A673 (cell line): ENCODE measurements around the gene U2SURP. TPM values are rescaled to one million over a fixed set of nuclear protein-coding genes. Genes with fewer than 3 reads are reported as not detected.

Experiments
- BruUV-seq: library from RNA; stranded (reverse); fragments of 400-500 nt; replicated peaks from 2 replicates; lab custom pipeline; 2021; lab: Mats Ljungman, UMichigan
- CTCF ChIA-PET: fragments of 300-600 bp; sonication (Branson Sonifier 250); formaldehyde crosslinking; loops from one replicate; lab custom pipeline; 2022; ENCODE audit warnings: antibody characterized with exemption; lab: Charles Lee
- POLR2A ChIA-PET: fragments of 300-600 bp; sonication (Branson Sonifier 250); formaldehyde crosslinking; loops from one replicate; lab custom pipeline; 2022; ENCODE audit warnings: antibody characterized with exemption; ENCODE audit not compliant: low non-redundant PET; lab: Charles Lee
- DNase-seq: peaks from one replicate; pipeline ENCODE4 v3.0.0-alpha.2; 2015; ENCODE audit warnings: low spot score
- H3K27ac ChIP-seq: fragments of 200-600 bp; sonication (generic); 2 replicates; pipeline ENCODE4 v1.5.1; 2016; ENCODE audit warnings: mixed run types, low read depth, mild to moderate bottlenecking, mixed read lengths, antibody characterized with exemption, low read length; ENCODE audit not compliant: poor library complexity, severe bottlenecking
- H3K27me3 ChIP-seq: fragments of 200-600 bp; sonication (generic); replicated peaks from 2 replicates; pipeline ENCODE4 v1.6.1; 2017; ENCODE audit warnings: mixed run types, low read depth, mild to moderate bottlenecking, mixed read lengths, antibody characterized with exemption, low read length; ENCODE audit not compliant: insufficient read depth, poor library complexity
- H3K36me3 ChIP-seq: fragments of 200-600 bp; sonication (generic); 2 replicates; pipeline ENCODE4 v1.6.1; 2016; ENCODE audit warnings: mixed run types, mild to moderate bottlenecking, mixed read lengths, antibody characterized with exemption, low read length; ENCODE audit not compliant: insufficient read depth, poor library complexity, severe bottlenecking
- H3K4me1 ChIP-seq: fragments of 200-600 bp; sonication (generic); 2 replicates; pipeline ENCODE4 v1.6.1; 2017; ENCODE audit warnings: mixed run types, mild to moderate bottlenecking, mixed read lengths, antibody characterized with exemption, low read length; ENCODE audit not compliant: insufficient read depth, poor library complexity, severe bottlenecking
- H3K4me3 ChIP-seq: fragments of 200-600 bp; sonication (generic); 2 replicates; pipeline ENCODE4 v1.5.1; 2016; ENCODE audit warnings: low read depth, mixed run types, mild to moderate bottlenecking, mixed read lengths, low read length; ENCODE audit not compliant: poor library complexity, severe bottlenecking
- H3K9me3 ChIP-seq: fragments of 200-600 bp; sonication (generic); 2 replicates; pipeline ENCODE4 v1.6.1; 2016; ENCODE audit warnings: mixed run types, low read depth, mild to moderate bottlenecking, mixed read lengths, antibody characterized with exemption, low read length; ENCODE audit not compliant: poor library complexity, severe bottlenecking
- CTCF ChIP-seq: fragments of 300-800, 200-600 bp; sonication (generic); conservative IDR thresholded peaks from 2 replicates; pipeline ENCODE4 v1.5.1; 2017; ENCODE audit warnings: low read depth, mild to moderate bottlenecking, antibody characterized with exemption, low read length, moderate library complexity, mixed read lengths
- EZH2 ChIP-seq: fragments of 200-600 bp; sonication (generic); IDR thresholded peaks from 2 replicates; pipeline ENCODE4 v1.6.1; 2017; ENCODE audit warnings: borderline replicate concordance, low read depth, mild to moderate bottlenecking, mixed read lengths, antibody characterized with exemption, low read length; ENCODE audit not compliant: poor library complexity, severe bottlenecking
- intact Hi-C: fragments of 100-400 bp; cut with micrococcal nuclease; formaldehyde crosslinking; loops from one replicate; pipeline ENCODE4 v1.10.0; 2022; ENCODE audit not compliant: unreplicated experiment
- total RNA-seq: library from RNA; stranded (reverse); gene quantifications from 2 replicates; pipeline ENCODE4 v1.2.3, GENCODE V29; 2021

Gene U2SURP
- total RNA-seq, 1 experiment from 2014 or later = 165 TPM

GRCh38 chr3:142966808-142967207 lies 34.6 kb upstream of the U2SURP start:
- TF ChIP-seq CTCF = no peak
- no peak for TF ChIP-seq EZH2
- no peaks in the 10 kb centered on the region for H3K9me3 ChIP-seq
- ChIA-PET POLR2A (no interaction called here), CTCF (no interaction called here)
- peaks cover 33% of the 10 kb centered on the region for H3K27me3 ChIP-seq
- BruUV-seq = no TSS peak
- H3K36me3 ChIP-seq = no peaks in the 10 kb centered on the region
- H3K27ac ChIP-seq = no peak overlapping the region
- intact Hi-C loops = no loop called here
- no peak for DNase-seq
- no peak overlapping the region for H3K4me3 ChIP-seq
- peaks cover 3% of the 10 kb centered on the region for H3K4me1 ChIP-seq

- no peaks in the 10 kb centered on the region for H3K36me3 ChIP-seq
- H3K9me3 ChIP-seq = no peaks in the 10 kb centered on the region
- DNase-seq = no peak
- intact Hi-C loops = no loop called here
- POLR2A ChIA-PET = no interaction called here
- H3K27me3 ChIP-seq = peaks cover 23% of the 10 kb centered on the region
- BruUV-seq = no TSS peak
- no peak for TF ChIP-seq CTCF
- no peak overlapping the region for H3K27ac ChIP-seq
- H3K4me1 ChIP-seq = peaks cover 3% of the 10 kb centered on the region
- CTCF ChIA-PET = no interaction called here
- H3K4me3 ChIP-seq = no peak overlapping the region
These were observed 32.9 kb upstream of the U2SURP start for GRCh38 chr3:142968319-142969025.

- no TSS peak for BruUV-seq
- no peaks in the 10 kb centered on the region for H3K36me3 ChIP-seq
- intact Hi-C loops = no loop called here
- peaks cover 3% of the 10 kb centered on the region for H3K27me3 ChIP-seq
- ChIA-PET POLR2A (no interaction called here), CTCF (no interaction called here)
- H3K4me1 ChIP-seq = no peaks in the 10 kb centered on the region
- H3K9me3 ChIP-seq = no peaks in the 10 kb centered on the region
- H3K4me3 ChIP-seq = no peak overlapping the region
- DNase-seq = no peak
- TF ChIP-seq EZH2 (no peak), CTCF (no peak)
- H3K27ac ChIP-seq = no peak overlapping the region
These were observed 29.9 kb upstream of the U2SURP start for GRCh38 chr3:142971431-142971830.
